GM12874 (cell line): ENCODE results near the gene PDE10A.

Experiments
- TF ChIP-seq, protein P1 (sequence below): IDR thresholded peaks from 2 replicates; pipeline ENCODE4 v1.5.1; 2011; ENCODE audit warnings: low read depth, mild to moderate bottlenecking, control low read depth, low read length, moderate library complexity; ENCODE audit not compliant: insufficient read depth

The PDE10A gene

DNA sequence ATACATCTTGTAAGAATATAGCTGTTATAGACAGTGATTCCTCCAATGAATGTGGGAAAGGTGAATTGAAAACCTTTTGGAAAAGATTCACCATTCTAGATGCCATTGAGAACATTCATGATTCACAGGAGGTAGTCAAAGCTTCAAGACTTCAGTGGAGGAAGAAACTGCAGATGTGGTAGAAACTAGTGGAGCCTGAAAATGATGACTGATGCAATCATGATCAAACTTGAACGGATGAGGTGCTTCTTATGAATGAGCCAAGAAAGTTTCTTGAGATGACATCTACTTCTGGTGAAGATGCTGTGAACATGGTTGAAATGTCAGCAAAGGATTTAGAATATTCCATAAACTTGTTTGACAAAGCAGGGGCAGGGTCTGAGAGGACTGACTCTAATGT is 286.9 kb downstream of the PDE10A start:
- TF ChIP-seq, protein P1, sequence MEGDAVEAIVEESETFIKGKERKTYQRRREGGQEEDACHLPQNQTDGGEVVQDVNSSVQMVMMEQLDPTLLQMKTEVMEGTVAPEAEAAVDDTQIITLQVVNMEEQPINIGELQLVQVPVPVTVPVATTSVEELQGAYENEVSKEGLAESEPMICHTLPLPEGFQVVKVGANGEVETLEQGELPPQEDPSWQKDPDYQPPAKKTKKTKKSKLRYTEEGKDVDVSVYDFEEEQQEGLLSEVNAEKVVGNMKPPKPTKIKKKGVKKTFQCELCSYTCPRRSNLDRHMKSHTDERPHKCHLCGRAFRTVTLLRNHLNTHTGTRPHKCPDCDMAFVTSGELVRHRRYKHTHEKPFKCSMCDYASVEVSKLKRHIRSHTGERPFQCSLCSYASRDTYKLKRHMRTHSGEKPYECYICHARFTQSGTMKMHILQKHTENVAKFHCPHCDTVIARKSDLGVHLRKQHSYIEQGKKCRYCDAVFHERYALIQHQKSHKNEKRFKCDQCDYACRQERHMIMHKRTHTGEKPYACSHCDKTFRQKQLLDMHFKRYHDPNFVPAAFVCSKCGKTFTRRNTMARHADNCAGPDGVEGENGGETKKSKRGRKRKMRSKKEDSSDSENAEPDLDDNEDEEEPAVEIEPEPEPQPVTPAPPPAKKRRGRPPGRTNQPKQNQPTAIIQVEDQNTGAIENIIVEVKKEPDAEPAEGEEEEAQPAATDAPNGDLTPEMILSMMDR, result no peak

DNA sequence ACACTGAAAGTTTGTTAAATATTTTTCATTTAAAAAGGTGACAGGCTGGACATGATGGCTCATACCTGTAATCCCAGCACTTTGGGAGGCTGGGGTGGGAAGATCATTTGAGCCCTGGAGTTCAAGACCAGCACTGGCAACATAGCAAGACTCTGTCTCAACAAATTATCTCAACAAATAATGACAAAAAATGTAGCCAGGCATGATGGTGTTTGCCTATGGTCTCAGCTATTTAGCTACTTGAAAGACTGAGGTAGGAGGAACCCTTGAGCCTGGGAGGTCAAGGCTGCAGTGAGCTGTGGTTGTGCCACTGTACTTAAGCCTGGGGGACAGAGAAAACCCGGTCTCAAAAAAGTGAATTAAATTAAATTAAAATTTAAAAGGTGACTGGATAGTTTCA is 297.7 kb downstream of the PDE10A start:
- TF ChIP-seq, protein P1, result no peak

DNA sequence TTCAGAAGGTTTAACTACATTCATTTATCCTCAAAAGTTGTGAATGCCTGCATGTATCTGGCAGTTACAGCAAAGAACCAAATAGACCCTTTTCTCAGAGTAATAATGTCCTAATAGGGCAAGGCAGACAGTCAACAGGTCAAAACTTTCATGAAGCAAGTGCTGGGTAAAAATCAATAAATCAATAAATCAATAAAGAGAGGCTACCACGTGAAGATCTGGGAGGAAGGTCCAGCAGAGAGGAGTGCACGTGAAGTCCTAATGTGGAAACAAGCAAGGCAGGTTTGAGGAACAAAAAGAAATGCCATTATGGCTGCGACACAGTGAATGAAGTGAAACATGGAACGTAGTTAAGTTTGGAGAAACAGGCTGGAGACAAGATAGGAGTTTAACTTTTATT is 317.3 kb downstream of the PDE10A start:
- TF ChIP-seq, protein P1, result no peak

DNA sequence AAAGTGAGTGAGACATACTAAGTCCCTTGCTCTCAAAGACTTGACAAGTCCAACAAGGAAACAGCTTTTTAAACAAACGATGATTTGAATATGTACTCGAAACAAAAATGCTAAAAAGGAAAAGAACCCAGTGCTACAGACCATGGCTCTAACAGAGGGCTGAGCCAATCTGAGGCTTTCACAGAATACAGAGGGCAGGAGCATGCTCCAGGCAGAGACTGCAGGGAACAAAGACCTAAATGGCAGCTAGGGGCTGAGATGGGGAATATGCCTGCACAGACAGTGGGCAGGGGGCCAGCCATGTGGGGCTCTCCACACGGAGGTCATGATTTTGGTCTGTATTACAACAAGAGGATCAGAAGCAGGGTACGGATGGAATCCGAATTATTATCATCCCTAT is 322.5 kb downstream of the PDE10A start:
- TF ChIP-seq, protein P1, result no peak

DNA sequence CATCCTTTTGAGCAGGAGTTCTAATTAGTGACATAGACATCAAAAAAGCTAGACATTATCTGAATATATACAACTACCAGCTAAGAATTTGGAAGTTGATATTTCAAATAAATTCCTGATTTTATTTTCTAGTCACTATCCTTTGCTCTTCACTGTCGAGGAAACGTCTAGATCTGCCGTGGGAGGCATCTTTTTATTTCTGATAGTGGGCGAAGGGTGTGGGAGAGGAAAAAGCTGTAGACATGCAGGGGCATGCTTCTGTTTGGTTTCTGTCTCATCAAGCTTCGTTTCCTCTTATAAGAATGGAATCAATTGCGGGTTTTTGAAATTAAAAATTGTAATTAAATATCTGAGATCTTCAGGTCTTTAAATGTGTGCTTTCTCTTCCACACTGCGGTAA is 337.4 kb downstream of the PDE10A start:
- TF ChIP-seq, protein P1, result no peak

DNA sequence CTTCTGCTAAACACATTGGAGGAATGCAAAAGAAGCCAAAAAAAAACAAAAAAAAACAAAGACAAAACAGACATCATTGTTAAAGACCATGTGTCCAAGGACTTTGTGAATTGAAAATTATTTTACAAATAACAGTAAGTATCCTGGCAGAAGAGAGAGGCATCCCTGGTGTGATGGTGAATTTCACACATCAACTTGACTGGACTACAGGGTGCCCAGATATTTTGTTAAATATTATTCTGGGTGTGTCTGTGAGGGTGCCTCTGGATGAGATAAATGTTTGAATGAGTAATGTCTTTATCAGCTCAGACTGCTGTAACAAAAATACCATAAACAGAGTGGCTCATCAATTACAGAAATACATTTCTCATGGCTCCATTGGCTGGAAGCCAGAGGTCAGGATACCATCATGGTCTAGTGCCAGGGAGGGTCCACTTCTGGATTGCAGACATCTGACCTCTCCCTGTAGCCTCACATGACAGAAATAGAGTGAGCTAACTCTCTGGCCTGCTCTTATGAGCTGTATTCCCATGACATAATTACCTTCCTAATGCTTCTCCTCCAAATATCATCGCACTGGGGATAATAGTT is 341.4 kb downstream of the PDE10A start:
- TF ChIP-seq, protein P1, result no peak

DNA sequence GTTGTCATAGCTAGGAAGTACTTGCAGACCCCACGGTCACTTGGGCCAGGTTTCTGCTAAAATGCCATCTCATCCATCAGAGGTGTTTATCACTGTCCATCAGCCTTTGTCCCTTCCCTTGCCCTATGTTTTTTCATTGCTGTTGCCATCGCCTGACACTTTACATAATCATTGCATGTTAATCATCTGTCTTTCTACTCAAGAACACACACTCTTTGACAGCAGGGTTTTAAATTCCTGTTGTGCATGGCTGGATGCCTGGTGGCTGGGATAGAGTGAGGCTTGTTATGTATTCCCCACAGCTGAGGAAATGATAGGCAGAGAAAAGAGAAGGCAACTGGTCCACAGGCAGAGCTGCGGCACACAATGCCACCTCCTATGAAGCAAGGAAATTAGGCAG is 341.9 kb downstream of the PDE10A start:
- TF ChIP-seq, protein P1, result no peak
